Fibroblast of lung (primary cell): Measurements from ENCODE around the gene THY1. TPM values are rescaled to one million over a fixed set of nuclear protein-coding genes. Genes with fewer than 3 reads are reported as not detected.
"Not testable (repeated sequence)": the region's sequence is repeated elsewhere in the genome, so short reads cannot be mapped to it uniquely, and the experiment has no call there.

Source experiments
- DNase-seq, 2 donors: peaks; one replicate each; pipeline versions ENCODE4 v3.0.0 to v3.0.0-alpha.2; 2010; ENCODE audit warnings: low read depth in 2 of 2
- H2AFZ ChIP-seq: 2 replicates; pipeline ENCODE4 v1.5.1; 2012; ENCODE audit warnings: low read length, control low read depth, inconsistent platforms
- H3K27ac ChIP-seq: 2 replicates; pipeline ENCODE4 v1.5.1; 2011; ENCODE audit warnings: low read length, control low read depth; ENCODE audit not compliant: insufficient read depth
- H3K27me3 ChIP-seq: 2 replicates; pipeline ENCODE4 v1.5.1; 2011; ENCODE audit warnings: mild to moderate bottlenecking, low read length; ENCODE audit not compliant: control insufficient read depth, insufficient read depth
- H3K36me3 ChIP-seq: 2 replicates; pipeline ENCODE4 v1.5.1; 2011; ENCODE audit warnings: low read length; ENCODE audit not compliant: control insufficient read depth, insufficient read depth
- H3K4me1 ChIP-seq: 2 replicates; pipeline ENCODE4 v1.5.1; 2011; ENCODE audit warnings: low read length; ENCODE audit not compliant: control insufficient read depth, insufficient read depth; ENCODE audit errors: extremely low read depth
- H3K4me2 ChIP-seq: 2 replicates; pipeline ENCODE4 v1.5.1; 2011; ENCODE audit warnings: low read length, control low read depth; ENCODE audit not compliant: insufficient read depth; ENCODE audit errors: extremely low read depth
- H3K4me3 ChIP-seq, 4 experiments: fragments of 200-600 bp in 1 of 4; sonication (generic) in 1 of 4; replicated peaks in 1 of 4; 2 replicates each; pipeline ENCODE4 v1.5.1; 2011 to 2016; ENCODE audit warnings: low read length in 4 of 4, low read depth in 3 of 4, mild to moderate bottlenecking in 3 of 4, control low read depth in 2 of 4, inconsistent platforms in 1 of 4, mixed read lengths in 1 of 4; ENCODE audit not compliant: insufficient read depth in 1 of 4; ENCODE audit errors: control extremely low read depth in 1 of 4
- H3K79me2 ChIP-seq: 2 replicates; pipeline ENCODE4 v1.5.1; 2012; ENCODE audit warnings: mild to moderate bottlenecking, low read length, inconsistent platforms; ENCODE audit not compliant: control insufficient read depth, insufficient read depth
- H3K9ac ChIP-seq: 2 replicates; pipeline ENCODE4 v1.5.1; 2011; ENCODE audit warnings: mild to moderate bottlenecking, low read length, control low read depth; ENCODE audit not compliant: insufficient read depth
- H3K9me3 ChIP-seq: 2 replicates; pipeline ENCODE4 v1.5.1; 2012; ENCODE audit warnings: low read depth, low read length; ENCODE audit not compliant: control insufficient read depth, insufficient read depth
- H4K20me1 ChIP-seq: 2 replicates; pipeline ENCODE4 v1.5.1; 2011; ENCODE audit warnings: low read length; ENCODE audit not compliant: control insufficient read depth, insufficient read depth; ENCODE audit errors: extremely low read depth
- CTCF ChIP-seq, 2 donors: IDR thresholded peaks in 1 of 2; conservative IDR thresholded peaks in 1 of 2; 1 replicate in 1 of 2; 2 replicates in 1 of 2; pipeline ENCODE4 v1.5.1; 2011 to 2012; ENCODE audit warnings: low read length in 2 of 2, control low read depth in 1 of 2, inconsistent platforms in 1 of 2, low read depth in 1 of 2, mild to moderate bottlenecking in 1 of 2
- EZH2 ChIP-seq: IDR thresholded peaks from 2 replicates; pipeline ENCODE4 v1.5.1; 2012; ENCODE audit warnings: low read length, control low read depth, mild to moderate bottlenecking; ENCODE audit errors: missing control alignments
- polyA plus RNA-seq, 2 donors: library from polyadenylated mRNA; depleted of rRNA in 1 of 2; stranded (reverse) in 1 of 2; unstranded in 1 of 2; fragments of >200 nt; gene quantifications; 2 replicates each; pipeline ENCODE4 v1.2.1, GENCODE V29; 2011 to 2012; ENCODE audit warnings: missing spikeins in 1 of 2
- total RNA-seq: library from RNA; depleted of rRNA; stranded (reverse); fragments of >200 nt; gene quantifications from 2 replicates; pipeline ENCODE4 v1.2.1, GENCODE V29; 2014

THY1 gene
- total and polyA plus RNA-seq, 2 donors (not counting 1 experiment from before 2014, with no cell fraction given): 292 to 824 TPM

- no peaks in the 10 kb centered on the region for H3K9me3 ChIP-seq
- DNase-seq: no peak
- no peaks in the 10 kb centered on the region for H3K79me2 ChIP-seq
- H2AFZ ChIP-seq: no peak overlapping the region
- no peak overlapping the region for H3K27ac ChIP-seq
- H3K4me1 ChIP-seq: no peaks in the 10 kb centered on the region
- H3K4me3 ChIP-seq: no peak overlapping the region
- no peaks in the 10 kb centered on the region for H4K20me1 ChIP-seq
- H3K36me3 ChIP-seq: no peaks in the 10 kb centered on the region
- no peak overlapping the region for H3K9ac ChIP-seq
- no peak overlapping the region for H3K4me2 ChIP-seq
- H3K27me3 ChIP-seq: peaks cover 5% of the 10 kb centered on the region
- TF ChIP-seq EZH2 (no peak), CTCF (conservative IDR thresholded peaks at IDR 0.05 in 1 of 2, IDR thresholded peaks at IDR 0.05 in 1 of 2; ENCODE audit: low read depth in 1 of 2, low read length in 2 of 2) (no peak)
Observed at GRCh38 chr11:119409731-119410130, 13.2 kb downstream of the THY1 start.

- H4K20me1 ChIP-seq: no peaks in the 10 kb centered on the region
- DNase-seq: peak in 1 of 2 donors; percentile 73
Observed at GRCh38 chr11:119406005-119406404, 17.0 kb downstream of the THY1 start.

GRCh38 chr11:119405448-119405847 lies 17.5 kb downstream of the THY1 start:
- not testable (repeated sequence) for H3K4me3 ChIP-seq, H3K4me2 ChIP-seq, H3K9ac ChIP-seq, H3K36me3 ChIP-seq, H3K27ac ChIP-seq, H3K79me2 ChIP-seq, H4K20me1 ChIP-seq, DNase-seq, H2AFZ ChIP-seq, H3K4me1 ChIP-seq, H3K9me3 ChIP-seq
- peaks cover 10% of the 10 kb centered on the region for H3K27me3 ChIP-seq

More at GRCh38 chr11:119406005-119406404, 17.0 kb downstream of the THY1 start:
- no peaks in the 10 kb centered on the region for H3K79me2 ChIP-seq
- H3K27me3 ChIP-seq: peaks cover 11% of the 10 kb centered on the region
- H3K9ac ChIP-seq: no peak overlapping the region
- H3K4me1 ChIP-seq: no peaks in the 10 kb centered on the region
- no peak overlapping the region for H2AFZ ChIP-seq
- H3K27ac ChIP-seq: no peak overlapping the region
- H3K9me3 ChIP-seq: no peaks in the 10 kb centered on the region
- H3K36me3 ChIP-seq: no peaks in the 10 kb centered on the region
- TF ChIP-seq CTCF (conservative IDR thresholded peaks at IDR 0.05 in 1 of 2, IDR thresholded peaks at IDR 0.05 in 1 of 2; ENCODE audit: low read depth in 1 of 2, low read length in 2 of 2) (no peak), EZH2 (no peak)
- no peak overlapping the region for H3K4me2 ChIP-seq
- no peak overlapping the region for H3K4me3 ChIP-seq
